Activated naive CD4-positive, alpha-beta T cell treated with anti-CD3 and anti-CD28 coated beads, Interleukin-2, amount 50 U/mL, for 16 hours (primary cell): ENCODE results near the gene CACNA1H.
"Not testable (repeated sequence)": the region's sequence is repeated elsewhere in the genome, so short reads cannot be mapped to it uniquely, and the experiment has no call there.

Source experiments
- DNase-seq: peaks from one replicate; pipeline ENCODE4 v3.0.0-alpha.2; 2020

CACNA1H gene

GRCh38 chr16:1215574-1216295 is 62.8 kb downstream of the CACNA1H start:
- no peak for DNase-seq

- no peak for DNase-seq
Observed at GRCh38 chr16:1216296-1216619, 63.4 kb downstream of the CACNA1H start.

- DNase-seq: no peak
Observed at GRCh38 chr16:1216681-1217400, 63.9 kb downstream of the CACNA1H start.

GRCh38 chr16:1217526-1217925 is 64.6 kb downstream of the CACNA1H start:
- no peak for DNase-seq

- no peak for DNase-seq
Observed at GRCh38 chr16:1218061-1218929, 65.4 kb downstream of the CACNA1H start.

GRCh38 chr16:1218930-1219611 is 66.2 kb downstream of the CACNA1H start:
- no peak for DNase-seq

GRCh38 chr16:1220098-1220728 is 67.3 kb downstream of the CACNA1H start:
- DNase-seq: no peak

- no peak for DNase-seq
Observed at GRCh38 chr16:1220841-1221627, 68.1 kb downstream of the CACNA1H start.

GRCh38 chr16:1221628-1222552 is 69.0 kb downstream of the CACNA1H start:
- DNase-seq: no peak

GRCh38 chr16:1222553-1223354 is 69.8 kb downstream of the CACNA1H start:
- no peak for DNase-seq

GRCh38 chr16:1223355-1224214 is 70.7 kb downstream of the CACNA1H start:
- DNase-seq: no peak

GRCh38 chr16:1224558-1224957 is 71.7 kb downstream of the CACNA1H start:
- DNase-seq: no peak

- no peak for DNase-seq
Observed at GRCh38 chr16:1225051-1225451, 72.1 kb downstream of the CACNA1H start, which contains the start of gene TPSG1. Gene TPSG1, minus strand, starts transcription at chr16:1225268. Its CDS starts 16 bp downstream, at chr16:1225252.

GRCh38 chr16:1225728-1226311 is 72.9 kb downstream of the CACNA1H start:
- not testable (repeated sequence) for DNase-seq

GRCh38 chr16:1226692-1227091 is 73.8 kb downstream of the CACNA1H start:
- DNase-seq: not testable (repeated sequence)

- DNase-seq: peak; percentile 9
Observed at GRCh38 chr16:1228227-1228626, 75.3 kb downstream of the CACNA1H start.

GRCh38 chr16:1229476-1229875 is 76.6 kb downstream of the CACNA1H start:
- not testable (repeated sequence) for DNase-seq

- DNase-seq: not testable (repeated sequence)
Observed at GRCh38 chr16:1230084-1230470, 77.2 kb downstream of the CACNA1H start, which contains the start of gene TPSB2. Gene TPSB2, minus strand, starts transcription at chr16:1230184. Its CDS starts 233 bp downstream, at chr16:1229951.
